Fibroblast of lung (primary cell): Measurements from ENCODE around the gene TAX1BP1.

ENCODE experiments used
- EZH2 ChIP-seq: IDR thresholded peaks from 2 replicates; pipeline ENCODE4 v1.5.1; 2012; ENCODE audit warnings: low read length, control low read depth, mild to moderate bottlenecking; ENCODE audit errors: missing control alignments
- TF ChIP-seq, protein P1 (sequence below), 2 donors: IDR thresholded peaks in 1 of 2; conservative IDR thresholded peaks in 1 of 2; 1 replicate in 1 of 2; 2 replicates in 1 of 2; pipeline ENCODE4 v1.5.1; 2011 to 2012; ENCODE audit warnings: low read length in 2 of 2, control low read depth in 1 of 2, inconsistent platforms in 1 of 2, low read depth in 1 of 2, mild to moderate bottlenecking in 1 of 2

DNA sequence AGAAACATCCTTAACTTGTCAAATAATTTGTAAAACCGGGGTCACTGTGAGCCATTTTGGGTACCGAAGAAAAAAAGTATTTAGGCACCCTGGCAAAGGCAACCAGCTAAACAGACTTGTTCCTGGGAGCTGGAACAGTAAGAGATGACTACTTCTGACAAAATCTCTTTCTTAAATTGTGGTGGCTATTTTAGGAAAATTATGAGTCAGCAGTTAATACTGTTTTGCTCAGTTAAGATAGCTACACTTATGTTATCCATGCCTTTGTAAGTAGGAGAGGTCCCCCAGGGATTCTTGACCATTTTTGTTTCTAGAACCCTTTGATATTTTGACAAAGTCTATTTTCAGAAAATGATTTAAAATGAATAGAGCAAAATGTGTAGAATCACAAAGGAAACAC, 68.7 kb downstream of the TAX1BP1 start:
- TF ChIP-seq EZH2 = no peak
- TF ChIP-seq, protein P1, sequence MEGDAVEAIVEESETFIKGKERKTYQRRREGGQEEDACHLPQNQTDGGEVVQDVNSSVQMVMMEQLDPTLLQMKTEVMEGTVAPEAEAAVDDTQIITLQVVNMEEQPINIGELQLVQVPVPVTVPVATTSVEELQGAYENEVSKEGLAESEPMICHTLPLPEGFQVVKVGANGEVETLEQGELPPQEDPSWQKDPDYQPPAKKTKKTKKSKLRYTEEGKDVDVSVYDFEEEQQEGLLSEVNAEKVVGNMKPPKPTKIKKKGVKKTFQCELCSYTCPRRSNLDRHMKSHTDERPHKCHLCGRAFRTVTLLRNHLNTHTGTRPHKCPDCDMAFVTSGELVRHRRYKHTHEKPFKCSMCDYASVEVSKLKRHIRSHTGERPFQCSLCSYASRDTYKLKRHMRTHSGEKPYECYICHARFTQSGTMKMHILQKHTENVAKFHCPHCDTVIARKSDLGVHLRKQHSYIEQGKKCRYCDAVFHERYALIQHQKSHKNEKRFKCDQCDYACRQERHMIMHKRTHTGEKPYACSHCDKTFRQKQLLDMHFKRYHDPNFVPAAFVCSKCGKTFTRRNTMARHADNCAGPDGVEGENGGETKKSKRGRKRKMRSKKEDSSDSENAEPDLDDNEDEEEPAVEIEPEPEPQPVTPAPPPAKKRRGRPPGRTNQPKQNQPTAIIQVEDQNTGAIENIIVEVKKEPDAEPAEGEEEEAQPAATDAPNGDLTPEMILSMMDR (conservative IDR thresholded peaks at IDR 0.05 in 1 of 2, IDR thresholded peaks at IDR 0.05 in 1 of 2; ENCODE audit: low read depth in 1 of 2, low read length in 2 of 2) = no peak
